GM12892 (cell line): ENCODE measurements around the gene FTO.

Experiments
- POLR2A ChIP-seq: IDR thresholded peaks from 2 replicates; pipeline ENCODE4 v1.6.1; 2011; ENCODE audit warnings: low read depth, low read length, control low read depth
- POLR2AphosphoS5 ChIP-seq: IDR thresholded peaks from 2 replicates; pipeline ENCODE4 v1.6.1; 2011; ENCODE audit warnings: low read depth, low read length, control low read depth
- TAF1 ChIP-seq: IDR thresholded peaks from 2 replicates; pipeline ENCODE4 v1.6.1; 2011; ENCODE audit warnings: low read depth, mild to moderate bottlenecking, control low read depth, low read length, borderline replicate concordance

- TF ChIP-seq POLR2AphosphoS5 (no peak), POLR2A (no peak), TAF1 (no peak)
Measured at GRCh38 chr16:53829186-53829747, 125.3 kb downstream of the FTO start.
